HepG2 (cell line): ENCODE measurements around the gene VDAC2. TPM values are rescaled to one million over a fixed set of nuclear protein-coding genes. Genes with fewer than 3 reads are reported as not detected.

ENCODE experiments used
- CENPX ChIP-seq: sonication (generic); formaldehyde crosslinking; IDR thresholded peaks from 2 replicates; pipeline ENCODE4 v1.9.0; 2021; ENCODE audit warnings: mild to moderate bottlenecking, missing genetic modification reagents, moderate library complexity
- CTCF ChIP-seq: sonication (generic); formaldehyde crosslinking; IDR thresholded peaks from 2 replicates; pipeline ENCODE4 v1.5.0; 2020; ENCODE audit warnings: mild to moderate bottlenecking, missing genetic modification reagents, moderate library complexity
- DMTF1 ChIP-seq: sonication (generic); formaldehyde crosslinking; IDR thresholded peaks from 2 replicates; pipeline ENCODE4 v1.4.0; 2020; ENCODE audit warnings: mild to moderate bottlenecking, missing genetic modification reagents
- GFI1 ChIP-seq: sonication (generic); formaldehyde crosslinking; IDR thresholded peaks from 2 replicates; pipeline ENCODE4 v1.5.0; 2020; ENCODE audit warnings: missing genetic modification reagents, mild to moderate bottlenecking, borderline replicate concordance
- JDP2 ChIP-seq: sonication (generic); formaldehyde crosslinking; IDR thresholded peaks from 2 replicates; pipeline ENCODE4 v1.8.1; 2022; ENCODE audit warnings: missing genetic modification reagents, borderline replicate concordance
- MIER2 ChIP-seq: IDR thresholded peaks from 2 replicates; pipeline ENCODE4 v1.6.1; 2016; ENCODE audit warnings: missing biosample characterization, missing genetic modification reagents
- MLX ChIP-seq: IDR thresholded peaks from 2 replicates; pipeline ENCODE4 v1.6.1; 2016
- MXD1 ChIP-seq: sonication (generic); formaldehyde crosslinking; IDR thresholded peaks from 2 replicates; pipeline ENCODE4 v1.4.0; 2020; ENCODE audit warnings: mild to moderate bottlenecking, missing genetic modification reagents
- SRSF4 ChIP-seq: fragments of 200-400 bp; formaldehyde crosslinking; IDR thresholded peaks from one replicate; pipeline ENCODE4 v1.6.1; 2018; ENCODE audit warnings: mild to moderate bottlenecking, low read depth, low read length, moderate library complexity; ENCODE audit not compliant: poor library complexity, severe bottlenecking
- STAT6 ChIP-seq: sonication (generic); formaldehyde crosslinking; IDR thresholded peaks from 2 replicates; pipeline ENCODE4 v1.4.0; 2020; ENCODE audit warnings: missing genetic modification reagents, mild to moderate bottlenecking, borderline replicate concordance
- TBX2 ChIP-seq: sonication (generic); formaldehyde crosslinking; IDR thresholded peaks from 2 replicates; pipeline ENCODE4 v1.5.0; 2020; ENCODE audit warnings: missing genetic modification reagents, mild to moderate bottlenecking, borderline replicate concordance
- ZBTB2 ChIP-seq: sonication (generic); formaldehyde crosslinking; IDR thresholded peaks from 2 replicates; pipeline ENCODE4 v1.8.0; 2022; ENCODE audit warnings: low read depth, missing genetic modification reagents
- ZNF256 ChIP-seq: sonication (generic); formaldehyde crosslinking; conservative IDR thresholded peaks from 2 replicates; pipeline ENCODE4 v1.4.0; 2020; ENCODE audit warnings: missing genetic modification reagents
- ZNF34 ChIP-seq: sonication (generic); formaldehyde crosslinking; IDR thresholded peaks from 2 replicates; pipeline ENCODE4 v1.4.0; 2020; ENCODE audit warnings: mild to moderate bottlenecking, missing genetic modification reagents, borderline replicate concordance
- ZNF564 ChIP-seq: sonication (generic); formaldehyde crosslinking; IDR thresholded peaks from 2 replicates; pipeline ENCODE4 v1.8.1; 2023; ENCODE audit warnings: mild to moderate bottlenecking, missing genetic modification reagents
- ZNF572 ChIP-seq: sonication (generic); formaldehyde crosslinking; IDR thresholded peaks from 2 replicates; pipeline ENCODE4 v1.5.1; 2020; ENCODE audit warnings: mild to moderate bottlenecking, missing genetic modification reagents
- ZNF577 ChIP-seq: sonication (generic); formaldehyde crosslinking; IDR thresholded peaks from 2 replicates; pipeline ENCODE4 v1.4.0; 2020; ENCODE audit warnings: mild to moderate bottlenecking, low read depth, missing genetic modification reagents, borderline replicate concordance
- polyA plus RNA-seq, 8 experiments: library from polyadenylated mRNA; depleted of rRNA in 3 of 8; stranded (reverse) in 7 of 8; unstranded in 1 of 8; fragments of >200 nt; fragmentation: Illumina TruSeq in 4 of 8; extraction: Trizol in 4 of 8; gene quantifications; 2 replicates each; pipeline versions ENCODE4 v1.2.1 to v1.2.3, GENCODE V29; 2011 to 2016; ENCODE audit warnings: low read depth in 4 of 8, missing spikeins in 1 of 8, mixed read lengths in 1 of 8; ENCODE audit not compliant: insufficient read depth in 1 of 8
- total RNA-seq, 5 experiments: library from RNA; depleted of rRNA; stranded (reverse); fragments of >200 nt; fragmentation: Illumina TruSeq; extraction: Trizol; gene quantifications; 2 replicates each; pipeline ENCODE4 v1.2.3, GENCODE V29; 2016; ENCODE audit warnings: low read depth in 1 of 5

VDAC2 gene
- total and polyA plus RNA-seq, 2 of the 13 experiments (the other 11 are each of a cell fraction or from before 2014, with no cell fraction given) = 67.9 to 222 TPM

- TF ChIP-seq DMTF1 = no peak
- TF ChIP-seq ZNF564 (CRISPR knock-in tag) = no peak; the same call in 1 of the 2 replicates
- no peak for TF ChIP-seq MLX (CRISPR knock-in tag)
- no peak for TF ChIP-seq SRSF4
- TF ChIP-seq JDP2 (CRISPR knock-in tag) = no peak
- no peak for TF ChIP-seq ZNF577 (CRISPR knock-in tag)
- TF ChIP-seq CENPX (CRISPR knock-in tag) = no peak
- TF ChIP-seq TBX2 (CRISPR knock-in tag) = no peak; the same call in 1 of the 2 replicates
- TF ChIP-seq ZNF34 (CRISPR knock-in tag) = no peak
- no peak for TF ChIP-seq MIER2 (CRISPR knock-in tag)
- TF ChIP-seq GFI1 = 0 out of 2 replicates have a peak, but pooled peaks have one; percentile 27
- 0 out of 2 replicates have a peak, but pooled peaks have one; percentile 14 for TF ChIP-seq ZNF256 (CRISPR knock-in tag)
- TF ChIP-seq ZBTB2 (CRISPR knock-in tag) = no peak
- no peak for TF ChIP-seq STAT6 (CRISPR knock-in tag)
- TF ChIP-seq ZNF572 = no peak
- TF ChIP-seq MXD1 (CRISPR knock-in tag) = peak; percentile 55; the same call in 1 of the 2 replicates
- TF ChIP-seq CTCF (CRISPR knock-in tag) = peak; percentile 45
Observed at GRCh38 chr10:75234683-75235374, 24.2 kb downstream of the VDAC2 start (continued).
